AG09309 (cell line): ENCODE data around the gene ACTRT2.

Experiments
- DNase-seq: peaks from one replicate; pipeline ENCODE4 v3.0.0-alpha.2; 2010; ENCODE audit warnings: low read depth
- H3K4me3 ChIP-seq: 2 replicates; pipeline ENCODE4 v1.5.1; 2011; ENCODE audit warnings: mild to moderate bottlenecking, low read depth, low read length, moderate library complexity; ENCODE audit not compliant: control insufficient read depth
- TF ChIP-seq, protein P1 (sequence below): IDR thresholded peaks from 2 replicates; pipeline ENCODE4 v1.5.1; 2011; ENCODE audit warnings: mild to moderate bottlenecking, low read depth, low read length, inconsistent platforms; ENCODE audit not compliant: insufficient read depth, control insufficient read depth; ENCODE audit errors: missing control alignments

The ACTRT2 gene

DNA sequence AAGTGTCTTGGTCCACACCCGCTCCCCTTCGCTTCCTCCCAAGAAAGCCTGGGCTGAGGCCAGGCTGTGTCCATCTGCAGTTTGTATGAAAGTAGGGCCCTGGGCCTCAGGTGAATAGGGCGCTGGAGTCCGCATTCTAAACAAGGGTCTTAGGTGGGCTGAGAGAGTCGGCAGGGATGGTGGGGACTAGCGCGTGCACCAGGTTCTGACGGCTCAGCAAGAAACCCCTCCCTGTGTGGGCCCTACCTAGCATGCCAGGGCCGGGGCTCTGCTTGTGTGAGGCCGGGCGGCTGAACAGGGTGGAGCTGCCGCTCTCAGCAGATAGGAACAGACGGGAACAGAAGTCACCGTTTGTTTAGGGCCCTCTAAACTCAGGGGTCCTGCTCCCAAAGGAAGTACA is 1.7 kb downstream of the ACTRT2 start:
- DNase-seq = no peak
- no peak overlapping the region for H3K4me3 ChIP-seq
- TF ChIP-seq, protein P1, sequence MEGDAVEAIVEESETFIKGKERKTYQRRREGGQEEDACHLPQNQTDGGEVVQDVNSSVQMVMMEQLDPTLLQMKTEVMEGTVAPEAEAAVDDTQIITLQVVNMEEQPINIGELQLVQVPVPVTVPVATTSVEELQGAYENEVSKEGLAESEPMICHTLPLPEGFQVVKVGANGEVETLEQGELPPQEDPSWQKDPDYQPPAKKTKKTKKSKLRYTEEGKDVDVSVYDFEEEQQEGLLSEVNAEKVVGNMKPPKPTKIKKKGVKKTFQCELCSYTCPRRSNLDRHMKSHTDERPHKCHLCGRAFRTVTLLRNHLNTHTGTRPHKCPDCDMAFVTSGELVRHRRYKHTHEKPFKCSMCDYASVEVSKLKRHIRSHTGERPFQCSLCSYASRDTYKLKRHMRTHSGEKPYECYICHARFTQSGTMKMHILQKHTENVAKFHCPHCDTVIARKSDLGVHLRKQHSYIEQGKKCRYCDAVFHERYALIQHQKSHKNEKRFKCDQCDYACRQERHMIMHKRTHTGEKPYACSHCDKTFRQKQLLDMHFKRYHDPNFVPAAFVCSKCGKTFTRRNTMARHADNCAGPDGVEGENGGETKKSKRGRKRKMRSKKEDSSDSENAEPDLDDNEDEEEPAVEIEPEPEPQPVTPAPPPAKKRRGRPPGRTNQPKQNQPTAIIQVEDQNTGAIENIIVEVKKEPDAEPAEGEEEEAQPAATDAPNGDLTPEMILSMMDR = no peak

DNA sequence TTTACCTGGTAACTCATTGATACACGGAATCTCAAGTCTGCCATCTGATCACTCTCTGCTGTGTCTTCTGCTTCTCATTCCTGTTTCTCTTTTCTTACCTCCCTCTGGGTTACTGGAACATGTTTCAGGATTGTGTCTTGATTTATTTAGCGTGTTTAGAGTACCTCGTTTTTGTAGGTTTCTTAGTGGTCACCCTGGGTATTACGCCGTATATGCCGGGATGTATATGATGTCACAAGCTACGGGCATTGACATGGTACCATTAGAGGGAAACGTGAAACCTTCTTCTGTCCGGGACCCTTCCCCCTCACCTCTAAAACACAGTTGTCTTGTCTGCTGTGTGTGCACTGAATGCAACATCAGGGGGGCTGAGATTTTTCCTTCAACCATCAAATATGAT is 2.8 kb downstream of the ACTRT2 start:
- DNase-seq = no peak
- H3K4me3 ChIP-seq = no peak overlapping the region
- TF ChIP-seq, protein P1 = no peak

- H3K4me3 ChIP-seq = no peak overlapping the region
- no peak for DNase-seq
- TF ChIP-seq, protein P1 = no peak
Observed at GRCh38 chr1:3024588-3024987, 3.3 kb downstream of the ACTRT2 start.

- DNase-seq = no peak
- TF ChIP-seq, protein P1 = no peak
- no peak overlapping the region for H3K4me3 ChIP-seq
Observed at GRCh38 chr1:3026124-3026523, 4.9 kb downstream of the ACTRT2 start.

GRCh38 chr1:3026581-3027391 is 5.5 kb downstream of the ACTRT2 start:
- TF ChIP-seq, protein P1 = no peak
- H3K4me3 ChIP-seq = no peak overlapping the region
- DNase-seq = no peak

DNA sequence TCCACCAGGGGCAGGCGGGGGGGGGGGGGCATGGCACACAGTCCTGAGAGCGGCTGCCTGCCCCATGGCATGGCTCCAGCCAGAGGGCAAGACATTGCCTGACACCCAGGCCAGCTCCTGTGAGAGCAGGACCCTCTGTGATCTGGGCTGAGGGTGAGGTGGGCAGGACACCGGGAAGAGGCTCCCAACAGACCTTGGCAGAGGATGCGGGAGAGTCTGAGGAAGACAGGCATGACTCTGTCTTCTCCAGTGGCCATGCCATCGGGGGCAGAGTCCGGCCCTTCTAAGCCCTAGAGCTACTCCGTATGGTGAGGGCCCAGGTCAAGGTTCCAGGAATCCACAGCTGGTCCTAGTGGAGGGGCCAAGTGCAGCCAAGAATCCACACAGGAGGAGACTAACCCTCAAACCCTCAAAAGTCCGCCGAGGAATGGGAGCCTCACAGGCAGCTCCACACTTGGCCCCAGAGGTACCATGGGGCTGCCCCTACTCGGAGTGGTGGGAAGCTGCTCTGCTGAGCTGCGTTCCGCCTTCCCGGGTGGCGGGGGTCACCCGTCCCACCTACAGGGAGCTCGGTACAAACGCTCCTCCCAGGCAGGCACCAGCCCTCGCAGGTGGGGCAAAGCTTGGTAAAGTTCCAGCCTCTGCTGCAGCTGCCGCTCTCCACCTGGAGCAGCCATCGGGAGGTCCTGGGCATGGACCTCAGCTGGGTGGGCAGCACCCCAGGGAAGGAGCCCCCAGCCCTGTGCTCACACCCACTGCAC is 6.5 kb downstream of the ACTRT2 start:
- H3K4me3 ChIP-seq = no peak overlapping the region
- DNase-seq = no peak
- TF ChIP-seq, protein P1 = no peak
